ENCODE data around the gene EHD3.

The EHD3 gene

GRCh38 chr2:31256611-31257382, 22.8 kb downstream of the EHD3 start:
- peak; percentile 68 for DNase-seq

GRCh38 chr2:31258351-31258750, 24.4 kb downstream of the EHD3 start:
- peak; percentile 65 for DNase-seq

GRCh38 chr2:31259075-31259474, 25.1 kb downstream of the EHD3 start:
- no peak for DNase-seq

GRCh38 chr2:31260870-31261269, 26.9 kb downstream of the EHD3 start:
- no peak for DNase-seq

GRCh38 chr2:31263636-31264190, 29.8 kb downstream of the EHD3 start:
- peak; percentile 41 for DNase-seq

GRCh38 chr2:31265234-31265633, 31.3 kb downstream of the EHD3 start:
- DNase-seq, result no peak

- no peak for DNase-seq
Observed at GRCh38 chr2:31266804-31267203, 32.9 kb downstream of the EHD3 start.

- no peak for DNase-seq
Observed at GRCh38 chr2:31267437-31268120, 33.6 kb downstream of the EHD3 start.

GRCh38 chr2:31268344-31268743, 34.4 kb downstream of the EHD3 start:
- no peak for DNase-seq

GRCh38 chr2:31269087-31269486, 35.1 kb downstream of the EHD3 start:
- DNase-seq, result no peak

- DNase-seq, result no peak
Observed at GRCh38 chr2:31270131-31270530, 36.2 kb downstream of the EHD3 start.

GRCh38 chr2:31270822-31271231, 36.9 kb downstream of the EHD3 start:
- no peak for DNase-seq

- no peak for DNase-seq
Observed at GRCh38 chr2:31271851-31272267, 37.9 kb downstream of the EHD3 start.

GRCh38 chr2:31274401-31275075, 40.6 kb downstream of the EHD3 start:
- DNase-seq, result no peak

- no peak for DNase-seq
Observed at GRCh38 chr2:31275976-31276375, 42.0 kb downstream of the EHD3 start.

- no peak for DNase-seq
Observed at GRCh38 chr2:31277621-31278020, 43.7 kb downstream of the EHD3 start.

GRCh38 chr2:31282634-31283033, 48.7 kb downstream of the EHD3 start:
- DNase-seq, result no peak

GRCh38 chr2:31283193-31283919, 49.4 kb downstream of the EHD3 start:
- DNase-seq, result peak; percentile 23

GRCh38 chr2:31284107-31284506, 50.2 kb downstream of the EHD3 start:
- no peak for DNase-seq

GRCh38 chr2:31286230-31286629, 52.3 kb downstream of the EHD3 start:
- no peak for DNase-seq

- DNase-seq, result no peak
Observed at GRCh38 chr2:31286961-31287550, 53.1 kb downstream of the EHD3 start.

GRCh38 chr2:31287654-31288053, 53.7 kb downstream of the EHD3 start:
- no peak for DNase-seq
